NCI-H2196 (cell line): ENCODE measurements around the gene EHMT1.
"Not testable (repeated sequence)": the region's sequence is repeated elsewhere in the genome, so short reads cannot be mapped to it uniquely, and the experiment has no call there.

ENCODE experiments used
- DNase-seq: peaks from one replicate; lab custom pipeline; 2025; ENCODE audit not compliant: unreplicated experiment; lab: John Stamatoyannopoulos, UW

The EHMT1 gene

DNA sequence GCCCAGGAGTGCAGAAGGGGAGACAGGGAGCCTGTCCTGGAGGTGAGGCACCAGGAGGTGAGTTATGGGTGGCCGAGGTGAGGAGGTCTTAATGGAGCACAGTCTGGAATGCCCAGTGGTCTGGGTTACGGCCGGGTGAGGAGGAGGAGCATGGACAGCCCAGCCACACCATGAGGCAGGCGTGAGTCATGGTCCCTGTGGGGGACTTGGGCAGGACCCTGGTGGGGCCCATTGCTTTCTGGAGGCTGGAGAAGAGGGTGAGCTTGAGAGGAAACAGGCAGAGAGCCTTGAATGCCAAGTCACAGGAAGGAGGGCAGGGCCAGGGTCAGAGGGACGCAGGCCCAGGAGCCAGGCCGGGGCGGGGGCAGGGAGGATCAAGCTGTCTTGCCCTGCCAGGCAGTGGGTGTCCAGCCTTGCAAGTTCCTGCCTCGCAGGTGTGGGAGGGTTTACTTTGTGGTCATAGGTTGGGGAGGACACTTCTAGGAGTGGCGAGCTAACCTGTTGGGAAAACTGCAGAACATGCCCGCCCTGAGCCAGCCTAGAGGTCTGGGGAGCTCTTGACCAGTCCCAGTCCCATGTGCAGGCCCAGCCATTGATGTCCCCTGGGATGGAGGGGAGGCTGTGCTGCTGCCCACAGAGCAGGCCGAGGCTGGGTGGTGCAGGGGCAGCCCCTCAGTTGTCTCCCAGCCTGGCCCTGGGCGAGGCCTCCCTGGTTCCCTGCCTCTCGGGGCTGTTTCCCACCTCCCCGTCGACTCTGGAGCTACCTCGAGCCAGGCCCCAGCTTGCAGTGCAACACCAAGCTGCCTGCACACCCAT is 261.6 kb downstream of the EHMT1 start:
- DNase-seq: no peak

DNA sequence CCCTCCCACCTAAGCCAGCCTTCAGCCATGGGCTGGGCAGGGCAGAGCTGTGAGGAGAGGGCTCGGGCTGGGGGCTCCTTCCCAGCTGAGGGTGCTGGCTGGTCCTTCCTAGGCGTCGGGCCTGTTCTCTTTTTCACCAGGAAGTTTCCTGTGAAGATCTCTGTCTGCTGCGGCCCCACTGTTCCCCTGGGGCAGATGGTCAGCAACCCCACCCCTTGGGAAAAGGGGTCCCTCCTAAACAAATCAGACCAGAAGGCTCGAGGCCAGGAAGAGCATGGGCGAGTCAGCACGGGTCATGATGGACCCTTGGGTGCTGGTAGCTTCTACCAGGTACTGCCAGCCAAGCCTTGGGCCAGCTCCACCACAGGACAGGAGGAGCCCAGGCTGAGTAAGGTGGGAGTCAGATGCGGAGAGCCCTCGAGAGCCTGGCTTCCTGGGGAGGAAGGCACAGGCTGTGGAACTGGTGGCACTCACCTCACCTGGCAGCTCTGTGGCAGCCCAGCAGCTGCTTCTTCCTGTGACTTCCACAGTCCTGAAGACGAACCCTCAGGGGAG is 262.2 kb downstream of the EHMT1 start:
- DNase-seq: no peak

GRCh38 chr9:137881591-137882505 is 263.0 kb downstream of the EHMT1 start:
- DNase-seq: no peak

DNA sequence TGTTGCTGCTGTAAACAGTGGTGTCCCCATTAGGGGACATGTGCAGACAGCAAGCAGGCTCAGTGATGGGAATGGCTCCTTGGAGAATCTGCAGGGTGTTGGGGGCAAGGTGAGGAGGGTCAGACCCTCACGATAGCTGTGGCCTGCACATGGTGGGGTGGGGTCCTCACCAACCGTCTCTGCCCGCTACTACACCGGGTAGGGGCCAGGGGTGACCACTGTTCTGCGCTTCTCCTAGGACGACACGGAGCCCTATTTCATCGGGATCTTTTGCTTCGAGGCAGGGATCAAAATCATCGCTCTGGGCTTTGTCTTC is 263.7 kb downstream of the EHMT1 start:
- no peak for DNase-seq

DNA sequence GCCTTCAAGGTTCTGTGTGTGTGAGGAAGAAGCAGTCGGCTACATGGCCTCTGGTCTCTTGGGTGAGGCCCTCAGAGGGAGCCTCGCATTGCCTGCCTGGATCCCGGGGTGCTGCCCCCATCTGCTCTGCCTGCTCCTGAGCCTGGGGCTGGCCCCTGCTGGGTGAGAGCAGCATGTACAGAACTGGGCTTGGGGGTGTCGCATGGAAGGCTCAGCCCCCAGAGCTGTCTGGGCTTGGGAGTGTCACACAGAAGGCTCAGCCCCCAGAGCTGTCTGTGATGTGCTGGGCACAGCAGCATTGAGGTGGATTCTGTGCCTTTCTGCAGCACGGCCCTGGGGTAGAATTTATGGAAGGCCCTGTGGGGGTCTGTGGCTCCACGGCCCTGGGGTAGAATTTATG is 265.2 kb downstream of the EHMT1 start:
- not testable (repeated sequence) for DNase-seq

DNA sequence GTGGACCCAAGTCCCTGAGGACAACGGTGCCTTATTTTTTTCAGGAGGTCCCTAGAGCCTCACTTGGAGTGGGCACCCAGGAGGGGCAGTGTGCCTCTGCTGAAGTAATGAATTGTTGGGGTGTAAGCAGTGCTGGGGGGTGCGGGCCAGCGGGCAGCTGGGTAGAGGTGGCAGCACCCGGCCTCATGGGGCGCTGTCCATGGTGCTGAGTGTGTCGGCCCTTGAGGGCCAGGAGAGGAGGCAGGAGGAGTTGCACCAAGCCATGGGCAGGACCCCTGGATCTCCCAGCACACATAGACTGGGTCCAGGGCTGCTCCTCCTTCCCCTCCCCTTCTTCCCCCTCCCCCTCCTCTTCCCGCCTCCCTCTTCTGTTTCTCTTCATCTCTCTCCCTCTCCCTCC is 265.7 kb downstream of the EHMT1 start:
- DNase-seq: not testable (repeated sequence)

DNA sequence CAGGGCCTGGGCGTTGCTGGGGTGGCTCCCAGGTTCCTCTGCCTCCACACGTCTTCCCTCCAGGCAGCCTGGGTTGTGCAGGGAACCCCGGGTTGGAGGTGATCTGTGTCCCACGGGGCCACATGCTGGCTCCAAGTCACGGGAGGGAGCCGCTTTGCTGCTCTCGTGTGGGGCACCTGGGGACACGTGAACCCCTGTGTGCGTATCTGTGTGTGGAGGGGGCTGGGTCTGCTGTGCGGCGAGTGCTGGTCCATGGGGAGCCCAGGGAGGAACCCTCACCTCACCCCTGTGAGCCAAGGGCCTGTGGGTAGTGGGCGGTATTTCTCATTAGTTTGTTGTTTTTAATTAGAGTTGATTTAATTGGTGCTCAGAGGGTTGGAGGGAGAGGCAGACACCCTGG is 266.3 kb downstream of the EHMT1 start:
- DNase-seq: not testable (repeated sequence)
